Measurements from ENCODE around the gene MUC20. TPM values are rescaled to one million over a fixed set of nuclear protein-coding genes. Genes with fewer than 3 reads are reported as not detected.

Gene MUC20
- total and polyA plus RNA-seq, 3 donors from 2014 or later = 10.3 to 16.2 (median 13.8) TPM

GRCh38 chr3:195704433-195704999 lies 16.3 kb upstream of the MUC20 start:
- no peak overlapping the region for H3K4me3 ChIP-seq
- H3K27me3 ChIP-seq = no peaks in the 10 kb centered on the region
- 74 to 81% methylated on average over 9 of the region's 9 CpGs for WGBS, 2 donors
- no peak overlapping the region for H3K27ac ChIP-seq
- peaks cover 8% of the 10 kb centered on the region for H3K4me1 ChIP-seq
- peak; percentile 14 for DNase-seq
- no peaks in the 10 kb centered on the region for H3K9me3 ChIP-seq
- intact Hi-C loops (cut with DNase I; ENCODE audit: low total_unique reads) = no loop called here
- TF ChIP-seq CTCF (IDR thresholded peaks at IDR 0.05) = no peak
- no peaks in the 10 kb centered on the region for H3K36me3 ChIP-seq (ENCODE audit: low read depth, missing control alignments)

GRCh38 chr3:195705081-195705991 lies 15.4 kb upstream of the MUC20 start:
- H3K27ac ChIP-seq = no peak overlapping the region
- H3K36me3 ChIP-seq (ENCODE audit: low read depth, missing control alignments) = no peaks in the 10 kb centered on the region
- H3K9me3 ChIP-seq = no peaks in the 10 kb centered on the region
- no peak overlapping the region for H3K4me3 ChIP-seq
- DNase-seq = no peak
- TF ChIP-seq CTCF (IDR thresholded peaks at IDR 0.05) = no peak
- no peak for TF ChIP-seq POLR2A (IDR thresholded peaks at IDR 0.05)
- 84 to 97% methylated on average over 9 of the region's 9 CpGs for WGBS, 2 donors
- intact Hi-C loops (cut with DNase I; ENCODE audit: low total_unique reads) = no loop called here
- H3K4me1 ChIP-seq = no peaks in the 10 kb centered on the region
- no peaks in the 10 kb centered on the region for H3K27me3 ChIP-seq

- intact Hi-C loops (cut with DNase I; ENCODE audit: low total_unique reads) = no loop called here
- H3K4me3 ChIP-seq = no peak overlapping the region
- H3K27me3 ChIP-seq = no peaks in the 10 kb centered on the region
- no peak for DNase-seq
- TF ChIP-seq POLR2A (IDR thresholded peaks at IDR 0.05) (no peak), CTCF (IDR thresholded peaks at IDR 0.05) (no peak)
- H3K36me3 ChIP-seq (ENCODE audit: low read depth, missing control alignments) = no peaks in the 10 kb centered on the region
- no peak overlapping the region for H3K27ac ChIP-seq
- WGBS, 2 donors = 74 to 88% methylated on average over 6 of the region's 6 CpGs
- H3K4me1 ChIP-seq = no peaks in the 10 kb centered on the region
- no peaks in the 10 kb centered on the region for H3K9me3 ChIP-seq
Measured at GRCh38 chr3:195708061-195708460, 12.7 kb upstream of the MUC20 start.

GRCh38 chr3:195708626-195709481 lies 11.9 kb upstream of the MUC20 start:
- Histone ChIP-seq H3K36me3 (ENCODE audit: low read depth, missing control alignments) (no peaks in the 10 kb centered on the region), H3K27ac (no peak overlapping the region), H3K4me1 (no peaks in the 10 kb centered on the region), H3K4me3 (no peak overlapping the region), H3K27me3 (no peaks in the 10 kb centered on the region), H3K9me3 (no peaks in the 10 kb centered on the region)
- no peak for TF ChIP-seq CTCF (IDR thresholded peaks at IDR 0.05)
- no peak for TF ChIP-seq POLR2A (IDR thresholded peaks at IDR 0.05)
- DNase-seq = no peak
- WGBS, 2 donors = 94% methylated on average over 6 of the region's 6 CpGs
- intact Hi-C loops (cut with DNase I; ENCODE audit: low total_unique reads) = no loop called here

Measured in testis (tissue), 3 donors.